Measurements from ENCODE around the gene COMMD1.
"Not testable (repeated sequence)": the region's sequence is repeated elsewhere in the genome, so short reads cannot be mapped to it uniquely, and the experiment has no call there.

Gene COMMD1

GRCh38 chr2:62150597-62151305 is 245.3 kb downstream of the COMMD1 start:
- H3K4me3 ChIP-seq (ENCODE audit: low read length), result no peak overlapping the region
- DNase-seq (ENCODE audit: low read depth), result no peak
- no peak for TF ChIP-seq CTCF (conservative IDR thresholded peaks at IDR 0.05; ENCODE audit: low read length)

DNA sequence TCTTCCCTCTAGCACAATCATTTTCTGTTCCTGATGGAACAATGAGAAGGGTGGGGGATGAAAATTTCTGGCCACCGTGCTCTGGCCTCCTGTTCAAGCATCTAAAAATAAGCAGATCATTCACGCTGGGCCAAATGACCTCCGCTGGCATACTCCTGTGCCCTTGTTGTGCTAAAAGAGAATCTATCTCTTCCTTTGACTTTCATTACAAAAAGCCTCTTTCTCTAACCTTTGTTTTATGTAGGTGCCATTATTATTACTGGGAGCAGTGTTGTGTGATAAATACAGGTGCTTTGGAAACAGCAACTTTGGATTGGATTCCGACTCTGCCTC is 245.8 kb downstream of the COMMD1 start:
- DNase-seq (ENCODE audit: low read depth), result no peak
- no peak for TF ChIP-seq CTCF (conservative IDR thresholded peaks at IDR 0.05; ENCODE audit: low read length)
- no peak overlapping the region for H3K4me3 ChIP-seq (ENCODE audit: low read length)

GRCh38 chr2:62152000-62152399 is 246.5 kb downstream of the COMMD1 start:
- no peak overlapping the region for H3K4me3 ChIP-seq (ENCODE audit: low read length)
- TF ChIP-seq CTCF (conservative IDR thresholded peaks at IDR 0.05; ENCODE audit: low read length), result no peak
- peak; percentile 26 for DNase-seq (ENCODE audit: low read depth)

GRCh38 chr2:62156861-62157496 is 251.5 kb downstream of the COMMD1 start:
- no peak for DNase-seq (ENCODE audit: low read depth)
- no peak for TF ChIP-seq CTCF (conservative IDR thresholded peaks at IDR 0.05; ENCODE audit: low read length)
- H3K4me3 ChIP-seq (ENCODE audit: low read length), result no peak overlapping the region

- no peak for DNase-seq (ENCODE audit: low read depth)
- TF ChIP-seq CTCF (conservative IDR thresholded peaks at IDR 0.05; ENCODE audit: low read length), result no peak
- H3K4me3 ChIP-seq (ENCODE audit: low read length), result no peak overlapping the region
Measured at GRCh38 chr2:62158444-62159121, 253.1 kb downstream of the COMMD1 start.

DNA sequence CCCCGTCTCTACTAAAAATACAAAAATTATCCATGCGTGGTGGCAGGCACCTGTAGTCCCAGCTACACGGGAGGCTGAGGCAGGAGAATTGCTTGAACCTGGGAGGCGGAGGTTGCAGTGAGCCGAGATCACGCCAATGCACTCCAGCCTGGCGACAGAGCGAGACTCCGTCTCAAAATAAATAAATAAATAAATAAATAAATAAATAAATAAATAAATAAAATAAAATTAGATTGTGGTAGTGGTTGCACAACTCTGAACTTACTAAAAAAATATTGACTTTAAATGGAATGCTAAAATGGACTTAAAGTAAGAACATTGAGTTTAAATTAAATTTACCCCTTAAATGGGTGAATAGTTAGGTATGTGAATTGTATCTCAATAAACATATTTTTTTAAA is 255.2 kb downstream of the COMMD1 start:
- DNase-seq (ENCODE audit: low read depth), result not testable (repeated sequence)

GRCh38 chr2:62163106-62163831 is 257.8 kb downstream of the COMMD1 start:
- no peak overlapping the region for H3K4me3 ChIP-seq (ENCODE audit: low read length)
- no peak for TF ChIP-seq CTCF (conservative IDR thresholded peaks at IDR 0.05; ENCODE audit: low read length)
- DNase-seq (ENCODE audit: low read depth), result no peak

More for the DNA sequence above, 255.2 kb downstream of the COMMD1 start:
- not testable (repeated sequence) for H3K4me3 ChIP-seq (ENCODE audit: low read length)

All from AG10803 (cell line).